Kidney (tissue), 14 donors: ENCODE results near the gene WFDC1. TPM values are rescaled to one million over a fixed set of nuclear protein-coding genes. Genes with fewer than 3 reads are reported as not detected.

Experiments
- DNase-seq, 5 donors: peaks; one replicate each; pipeline ENCODE4 v3.0.0-alpha.2; 2013 to 2020
- FAIRE-seq: peaks from 2 replicates; lab custom pipeline; 2012; peaks lifted over from hg19 to GRCh38; lab: Jason Lieb, UNC
- H3K27ac ChIP-seq, 2 donors: one replicate each; pipeline ENCODE4 v1.7.0; 2013; ENCODE audit warnings: low read depth in 2 of 2, low read length in 2 of 2, inconsistent platforms in 1 of 2
- H3K27me3 ChIP-seq: one replicate; pipeline ENCODE4 v1.7.1; 2013; ENCODE audit warnings: low read length, inconsistent platforms; ENCODE audit not compliant: control insufficient read depth, insufficient read depth
- H3K36me3 ChIP-seq, 3 donors: one replicate each; pipeline versions ENCODE4 v1.7.0 to v1.7.1; 2013; ENCODE audit warnings: low read length in 3 of 3, control low read depth in 1 of 3, inconsistent platforms in 1 of 3; ENCODE audit not compliant: insufficient read depth in 3 of 3, control insufficient read depth in 2 of 3
- H3K4me1 ChIP-seq, 3 donors: one replicate each; pipeline versions ENCODE4 v1.7.0 to v1.7.1; 2013; ENCODE audit warnings: low read length in 3 of 3, inconsistent platforms in 1 of 3, low read depth in 1 of 3; ENCODE audit not compliant: control insufficient read depth in 2 of 3, insufficient read depth in 2 of 3
- H3K4me3 ChIP-seq, 3 donors: one replicate each; pipeline versions ENCODE4 v1.7.0 to v1.8.1; 2013; ENCODE audit warnings: low read length in 3 of 3, control low read depth in 1 of 3, inconsistent platforms in 1 of 3
- H3K9ac ChIP-seq, 3 donors: one replicate each; pipeline versions ENCODE4 v1.7.0 to v1.7.1; 2013; ENCODE audit warnings: low read length in 3 of 3, control low read depth in 1 of 3, inconsistent platforms in 1 of 3
- H3K9me3 ChIP-seq, 3 donors: one replicate each; pipeline versions ENCODE4 v1.7.0 to v1.7.1; 2013; ENCODE audit warnings: low read length in 3 of 3, control low read depth in 1 of 3, inconsistent platforms in 1 of 3; ENCODE audit not compliant: control insufficient read depth in 2 of 3, insufficient read depth in 1 of 3
- CTCF ChIP-seq: IDR thresholded peaks from 3 replicates; pipeline ENCODE4 v1.5.1; 2012; ENCODE audit warnings: mild to moderate bottlenecking, moderate library complexity, borderline replicate concordance; ENCODE audit not compliant: insufficient read depth; ENCODE audit errors: extremely low read depth
- intact Hi-C: fragments of 100-400 bp; cut with DNase I; formaldehyde crosslinking; loops from one replicate; pipeline ENCODE4 v1.11.1; 2022
- polyA plus RNA-seq: library from polyadenylated mRNA; stranded (reverse); fragments of 350-450 nt; fragmentation: Illumina TruSeq; extraction: RNeasy Lipid Tissue Mini Kit (QIAGEN cat#74804); gene quantifications from one replicate; pipeline ENCODE4 v1.2.3, GENCODE V29; 2014; ENCODE audit warnings: low read depth, low replicate concordance; ENCODE audit not compliant: insufficient read depth
- total RNA-seq: library from RNA; stranded (reverse); fragmentation: NEBNext Ultra II Directional; extraction: Animal tissue kit (Norgen Biotek cat#: 25700); gene quantifications from one replicate; pipeline ENCODE4 v1.2.1, GENCODE V29; 2021
- donor health status: control.
- donor health status: control.
- donor health status: control.
- donor health status: control.
- donor health status: control.
- donor health status: DM: yes; HTN: yes; CAD: no.
- donor health status: Normal renal cell carcinoma (clear cell type).

The WFDC1 gene
- total and polyA plus RNA-seq, 2 donors from 2014 or later, result 11.1 to 34.8 TPM

GRCh38 chr16:84292011-84292410 lies 2.7 kb upstream of the WFDC1 start:
- Histone ChIP-seq H3K27ac (no peak overlapping the region), H3K4me3 (no peak overlapping the region), H3K27me3 (no peaks in the 10 kb centered on the region), H3K9me3 (no peaks in the 10 kb centered on the region), H3K9ac (no peak overlapping the region), H3K36me3 (no peaks in the 10 kb centered on the region), H3K4me1 (peaks cover 0 to 11% (median 4%) of the 10 kb centered on the region in 3 donors)
- FAIRE-seq, result no peak
- DNase-seq, result no peak
- intact Hi-C loops, result no loop called here
- TF ChIP-seq CTCF, result no peak

GRCh38 chr16:84293406-84293805 lies 1.3 kb upstream of the WFDC1 start:
- DNase-seq (peak in 1 of 5 donors; percentile 15), FAIRE-seq (no peak)
- intact Hi-C loops, result no loop called here
- Histone ChIP-seq H3K9ac (no peak overlapping the region), H3K27me3 (no peaks in the 10 kb centered on the region), H3K9me3 (no peaks in the 10 kb centered on the region), H3K27ac (no peak overlapping the region), H3K36me3 (no peaks in the 10 kb centered on the region), H3K4me3 (no peak overlapping the region), H3K4me1 (peaks cover 0 to 10% (median 3%) of the 10 kb centered on the region in 3 donors)
- TF ChIP-seq CTCF, result no peak

- no peak for TF ChIP-seq CTCF
- no peak overlapping the region for H3K9ac ChIP-seq
- FAIRE-seq (no peak), DNase-seq (no peak)
- no peak overlapping the region for H3K27ac ChIP-seq
- peak overlapping the region in 1 of 3 donors; percentile 65 for H3K4me3 ChIP-seq
- peaks cover 0 to 10% (median 3%) of the 10 kb centered on the region in 3 donors for H3K4me1 ChIP-seq
- intact Hi-C loops, result no loop called here
- no peaks in the 10 kb centered on the region for H3K36me3 ChIP-seq
- no peaks in the 10 kb centered on the region for H3K27me3 ChIP-seq
- no peaks in the 10 kb centered on the region for H3K9me3 ChIP-seq
Observed at GRCh38 chr16:84294117-84294516, 561 bp upstream of the WFDC1 start.
